Uterus (tissue), 4 donors: ENCODE data around the gene TSHZ2. TPM values are rescaled to one million over a fixed set of nuclear protein-coding genes. Genes with fewer than 3 reads are reported as not detected.

Experiments
- DNase-seq, 2 donors: peaks; one replicate each; pipeline ENCODE4 v3.0.0-alpha.2; 2019 to 2020
- H3K27ac ChIP-seq, 2 donors: fragments of 200-600 bp; sonication (generic); 1 replicate in 1 of 2; 2 replicates in 1 of 2; pipeline ENCODE4 v1.5.1; 2016 to 2018
- H3K27me3 ChIP-seq, 2 donors: fragments of 200-600 bp; sonication (generic); one replicate each; pipeline ENCODE4 v1.5.1; 2018 to 2019; ENCODE audit warnings: control low read depth in 1 of 2
- H3K36me3 ChIP-seq, 2 donors: fragments of 200-600 bp; sonication (generic); one replicate each; pipeline ENCODE4 v1.5.1; 2019; ENCODE audit warnings: control low read depth in 1 of 2
- H3K4me1 ChIP-seq, 2 donors: fragments of 200-600 bp; sonication (generic); one replicate each; pipeline ENCODE4 v1.5.1; 2018 to 2019; ENCODE audit warnings: control low read depth in 1 of 2
- H3K4me3 ChIP-seq, 2 donors: fragments of 200-600 bp; sonication (generic); 1 replicate in 1 of 2; 2 replicates in 1 of 2; pipeline ENCODE4 v1.5.1; 2018 to 2019; ENCODE audit warnings: mild to moderate bottlenecking in 1 of 2
- H3K9me3 ChIP-seq, 2 donors: fragments of 200-600 bp; sonication (generic); one replicate each; pipeline ENCODE4 v1.5.1; 2019; ENCODE audit warnings: control low read depth in 1 of 2
- POLR2A ChIP-seq, 2 donors: fragments of 450-650 bp; IDR thresholded peaks; one replicate each; pipeline ENCODE4 v1.6.1; 2016; ENCODE audit warnings: antibody characterized with exemption in 2 of 2, mild to moderate bottlenecking in 1 of 2, moderate library complexity in 1 of 2
- intact Hi-C: fragments of 100-400 bp; cut with DNase I; formaldehyde crosslinking; loops from one replicate; pipeline ENCODE4 v1.15.1; 2023; ENCODE audit warnings: low total_unique reads
- total RNA-seq, 4 donors: library from RNA; depleted of rRNA in 3 of 4; stranded (reverse); fragments of >200 nt in 3 of 4; gene quantifications; one replicate each; pipeline versions ENCODE4 v1.1.0 to v1.2.4, GENCODE V29; 2014 to 2023
- TF ChIP-seq, protein P1 (sequence below), 4 experiments: fragments of 200-600 bp in 2 of 4; fragments of 450-650 bp in 2 of 4; sonication (generic) in 2 of 4; IDR thresholded peaks; one replicate each; pipeline ENCODE4 v1.5.1; 2016 to 2019; ENCODE audit warnings: antibody characterized with exemption in 4 of 4, mild to moderate bottlenecking in 2 of 4, moderate library complexity in 1 of 4
- donor health status: DM: yes; HTN: yes; CAD: no.

The TSHZ2 gene
- total RNA-seq, 4 donors from 2014 or later: 22.0 to 50.1 (median 33.1) TPM

DNA sequence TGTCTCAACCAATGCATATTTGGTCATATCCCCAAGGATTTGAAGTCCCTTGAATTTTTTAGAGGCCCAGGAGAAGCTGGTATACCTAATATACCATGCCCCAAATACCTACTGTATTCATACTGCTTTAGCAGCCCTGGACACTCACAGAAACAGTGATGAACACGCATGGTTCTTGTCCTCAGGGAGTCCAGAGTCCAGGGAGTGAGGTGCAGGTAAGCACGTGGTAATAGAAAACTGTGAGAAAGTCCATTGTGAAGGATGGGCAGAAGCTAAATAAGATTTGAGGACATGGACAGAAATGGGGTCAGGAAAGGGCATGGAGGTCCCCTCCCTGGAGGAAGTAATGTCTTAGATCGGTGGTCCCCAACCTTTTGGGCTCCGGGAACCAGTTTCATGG is 85.4 kb downstream of the TSHZ2 start:
- Histone ChIP-seq H3K4me3 (no peak overlapping the region), H3K27me3 (no peaks in the 10 kb centered on the region), H3K27ac (no peak overlapping the region), H3K36me3 (no peaks in the 10 kb centered on the region), H3K4me1 (no peaks in the 10 kb centered on the region), H3K9me3 (no peaks in the 10 kb centered on the region)
- no peak for DNase-seq
- no peak for TF ChIP-seq POLR2A (IDR thresholded peaks at IDR 0.05)
- TF ChIP-seq, protein P1, sequence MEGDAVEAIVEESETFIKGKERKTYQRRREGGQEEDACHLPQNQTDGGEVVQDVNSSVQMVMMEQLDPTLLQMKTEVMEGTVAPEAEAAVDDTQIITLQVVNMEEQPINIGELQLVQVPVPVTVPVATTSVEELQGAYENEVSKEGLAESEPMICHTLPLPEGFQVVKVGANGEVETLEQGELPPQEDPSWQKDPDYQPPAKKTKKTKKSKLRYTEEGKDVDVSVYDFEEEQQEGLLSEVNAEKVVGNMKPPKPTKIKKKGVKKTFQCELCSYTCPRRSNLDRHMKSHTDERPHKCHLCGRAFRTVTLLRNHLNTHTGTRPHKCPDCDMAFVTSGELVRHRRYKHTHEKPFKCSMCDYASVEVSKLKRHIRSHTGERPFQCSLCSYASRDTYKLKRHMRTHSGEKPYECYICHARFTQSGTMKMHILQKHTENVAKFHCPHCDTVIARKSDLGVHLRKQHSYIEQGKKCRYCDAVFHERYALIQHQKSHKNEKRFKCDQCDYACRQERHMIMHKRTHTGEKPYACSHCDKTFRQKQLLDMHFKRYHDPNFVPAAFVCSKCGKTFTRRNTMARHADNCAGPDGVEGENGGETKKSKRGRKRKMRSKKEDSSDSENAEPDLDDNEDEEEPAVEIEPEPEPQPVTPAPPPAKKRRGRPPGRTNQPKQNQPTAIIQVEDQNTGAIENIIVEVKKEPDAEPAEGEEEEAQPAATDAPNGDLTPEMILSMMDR (IDR thresholded peaks at IDR 0.05): no peak
- intact Hi-C loops: no loop called here

DNA sequence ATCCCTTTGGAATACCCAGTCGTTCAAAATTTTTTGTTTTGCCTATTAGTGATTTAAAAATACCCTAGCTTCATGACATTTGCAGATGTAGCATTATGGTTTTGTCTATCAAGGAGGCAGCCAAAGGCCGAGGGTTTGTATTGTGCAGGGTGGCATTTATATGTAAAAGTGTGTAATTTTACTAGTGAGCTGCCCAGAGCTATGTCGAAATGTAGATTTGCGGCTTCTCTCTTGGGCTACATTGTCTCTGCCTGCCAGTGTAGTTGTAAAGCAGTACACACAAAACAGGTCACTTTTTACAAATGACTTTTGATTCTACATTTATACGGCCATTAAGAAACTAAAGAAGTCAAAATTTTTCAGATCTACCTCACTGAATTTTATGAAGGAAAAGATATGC is 87.7 kb downstream of the TSHZ2 start:
- Histone ChIP-seq H3K9me3 (no peaks in the 10 kb centered on the region), H3K27ac (no peak overlapping the region), H3K4me3 (no peak overlapping the region), H3K27me3 (no peaks in the 10 kb centered on the region), H3K36me3 (no peaks in the 10 kb centered on the region), H3K4me1 (no peaks in the 10 kb centered on the region)
- DNase-seq: no peak
- no peak for TF ChIP-seq POLR2A (IDR thresholded peaks at IDR 0.05)
- intact Hi-C loops: no loop called here

DNA sequence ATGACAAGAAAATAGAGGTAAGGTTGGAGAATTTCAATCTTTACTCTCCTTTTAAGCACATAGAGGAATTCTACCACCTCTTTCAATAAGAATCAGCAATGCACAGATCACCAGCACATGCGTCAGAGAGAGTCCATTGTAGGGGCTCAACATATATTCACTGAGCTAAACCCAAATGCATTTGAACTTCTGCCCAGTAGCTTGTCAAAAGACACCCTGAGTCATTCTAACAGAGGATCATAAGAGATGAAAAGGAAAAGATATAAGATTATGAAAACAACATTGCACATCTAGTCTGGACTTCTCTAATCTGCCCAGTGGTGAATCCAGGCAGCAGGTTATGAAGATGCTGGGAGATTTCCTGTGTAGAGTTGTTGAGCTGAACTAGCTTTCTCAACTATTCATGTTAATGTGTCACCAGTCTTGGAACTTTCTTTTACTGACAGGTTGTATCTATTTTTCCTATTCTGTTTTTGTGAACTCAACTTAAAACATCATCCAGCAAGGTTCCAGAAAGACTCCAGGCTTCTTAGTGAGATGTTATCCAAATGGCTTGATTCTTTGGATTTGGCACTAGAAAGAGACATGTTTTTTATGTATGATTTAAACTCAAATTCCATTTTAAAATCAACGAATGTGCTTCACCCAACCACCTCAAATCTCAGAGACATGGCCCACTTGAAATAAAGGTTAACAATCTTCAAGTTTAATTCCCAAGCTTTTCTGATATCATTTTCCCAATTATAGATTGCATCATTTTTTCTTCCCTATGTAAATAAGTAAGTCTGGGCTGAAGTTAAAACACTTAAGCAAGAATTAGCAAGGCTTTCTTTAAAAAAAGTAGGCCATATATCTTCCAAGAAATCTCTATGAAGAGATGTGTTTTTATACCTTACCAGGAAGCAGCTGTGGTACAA is 89.3 kb downstream of the TSHZ2 start:
- no peak for TF ChIP-seq POLR2A (IDR thresholded peaks at IDR 0.05)
- TF ChIP-seq, protein P1 (IDR thresholded peaks at IDR 0.05): no peak
- Histone ChIP-seq H3K9me3 (no peaks in the 10 kb centered on the region), H3K4me1 (no peaks in the 10 kb centered on the region), H3K27me3 (no peaks in the 10 kb centered on the region), H3K36me3 (no peaks in the 10 kb centered on the region), H3K27ac (no peak overlapping the region), H3K4me3 (no peak overlapping the region)
- intact Hi-C loops: no loop called here
- DNase-seq: no peak

DNA sequence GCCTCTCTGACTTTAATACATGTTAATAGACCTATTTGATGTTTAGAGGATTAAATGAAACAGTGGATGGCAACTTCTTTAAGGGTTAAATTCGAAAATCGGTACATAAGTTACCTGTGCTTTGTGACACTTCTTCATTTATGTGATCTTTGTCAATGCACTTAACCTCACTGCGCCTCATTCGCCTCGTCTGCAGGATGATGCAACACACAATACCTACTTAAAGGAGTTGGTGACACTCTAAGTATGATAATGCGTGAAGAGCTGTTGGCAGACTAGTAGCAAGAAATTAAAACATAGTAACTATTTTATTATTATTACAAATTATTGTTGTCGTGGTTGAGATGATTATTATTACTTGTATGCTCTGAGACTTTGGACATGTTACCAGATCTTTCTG is 92.8 kb downstream of the TSHZ2 start:
- DNase-seq: no peak
- TF ChIP-seq POLR2A (IDR thresholded peaks at IDR 0.05): no peak
- TF ChIP-seq, protein P1 (IDR thresholded peaks at IDR 0.05): no peak
- Histone ChIP-seq H3K4me1 (no peaks in the 10 kb centered on the region), H3K36me3 (no peaks in the 10 kb centered on the region), H3K9me3 (no peaks in the 10 kb centered on the region), H3K27ac (no peak overlapping the region), H3K4me3 (no peak overlapping the region), H3K27me3 (no peaks in the 10 kb centered on the region)
- intact Hi-C loops: no loop called here

DNA sequence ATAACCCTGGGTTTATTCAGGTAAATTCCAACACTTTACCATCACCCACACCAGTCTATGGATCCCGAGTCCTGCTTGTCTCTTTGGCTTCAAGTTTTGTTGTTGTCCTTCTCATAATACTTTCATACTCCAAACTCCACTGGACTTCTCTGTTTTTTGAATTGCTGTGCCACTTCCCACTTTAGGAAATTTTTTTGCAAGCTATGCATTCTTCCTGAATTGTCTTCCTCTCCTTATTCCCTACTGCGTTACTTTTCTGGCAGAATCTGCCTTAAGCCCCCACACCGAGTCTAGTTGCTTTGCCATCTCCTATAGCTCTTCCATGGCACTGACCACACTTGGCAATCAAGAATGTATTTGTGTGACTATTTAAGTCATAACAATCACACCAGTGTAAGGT is 96.1 kb downstream of the TSHZ2 start:
- H3K27me3 ChIP-seq: no peaks in the 10 kb centered on the region
- H3K36me3 ChIP-seq: no peaks in the 10 kb centered on the region
- no peaks in the 10 kb centered on the region for H3K9me3 ChIP-seq
- H3K27ac ChIP-seq: no peak overlapping the region
- TF ChIP-seq, protein P1 (IDR thresholded peaks at IDR 0.05): no peak
- TF ChIP-seq POLR2A (IDR thresholded peaks at IDR 0.05): no peak
- intact Hi-C loops: no loop called here
- DNase-seq: no peak
- no peaks in the 10 kb centered on the region for H3K4me1 ChIP-seq
- H3K4me3 ChIP-seq: no peak overlapping the region
